Osteoblast (primary cell): ENCODE measurements around the gene MUSK. TPM values are rescaled to one million over a fixed set of nuclear protein-coding genes. Genes with fewer than 3 reads are reported as not detected.

Source experiments
- DNase-seq: peaks from one replicate; pipeline ENCODE4 v3.0.0; 2011; ENCODE audit warnings: low spot score, mixed read lengths; ENCODE audit not compliant: insufficient read length; ENCODE audit errors: missing footprints
- H2AFZ ChIP-seq: 2 replicates; pipeline ENCODE4 v1.6.0; 2011; ENCODE audit warnings: mild to moderate bottlenecking, low read length
- H3K27ac ChIP-seq: 2 replicates; pipeline ENCODE4 v1.5.1; 2011; ENCODE audit warnings: mild to moderate bottlenecking, low read depth, low read length, moderate library complexity
- H3K27me3 ChIP-seq: 2 replicates; pipeline ENCODE4 v1.6.0; 2012; ENCODE audit warnings: mild to moderate bottlenecking, control low read depth, inconsistent platforms, low read length, moderate library complexity; ENCODE audit not compliant: insufficient read depth
- H3K36me3 ChIP-seq: 2 replicates; pipeline ENCODE4 v1.5.1; 2011; ENCODE audit warnings: mild to moderate bottlenecking, low read length, control low read depth, moderate library complexity; ENCODE audit not compliant: insufficient read depth
- H3K4me1 ChIP-seq: 2 replicates; pipeline ENCODE4 v1.5.1; 2011; ENCODE audit warnings: mild to moderate bottlenecking, low read length, control low read depth, moderate library complexity; ENCODE audit not compliant: insufficient read depth
- H3K4me2 ChIP-seq: 2 replicates; pipeline ENCODE4 v1.6.0; 2011; ENCODE audit warnings: mild to moderate bottlenecking, low read length; ENCODE audit not compliant: insufficient read depth
- H3K4me3 ChIP-seq: fragments of 200-600 bp; sonication (generic); 3 replicates; pipeline ENCODE4 v1.5.1; 2012; ENCODE audit warnings: mild to moderate bottlenecking, low read length, inconsistent platforms; ENCODE audit not compliant: insufficient read depth
- H3K79me2 ChIP-seq: 2 replicates; pipeline ENCODE4 v1.6.0; 2012; ENCODE audit warnings: mild to moderate bottlenecking, low read length, control low read depth, inconsistent platforms; ENCODE audit not compliant: insufficient read depth
- H3K9me3 ChIP-seq: 2 replicates; pipeline ENCODE4 v1.5.1; 2011; ENCODE audit warnings: low read depth, low read length, control low read depth
- H4K20me1 ChIP-seq: 2 replicates; pipeline ENCODE4 v1.6.0; 2012; ENCODE audit warnings: mild to moderate bottlenecking, low read length, control low read depth; ENCODE audit not compliant: insufficient read depth
- CTCF ChIP-seq: IDR thresholded peaks from 2 replicates; pipeline ENCODE4 v1.5.1; 2011; ENCODE audit warnings: mild to moderate bottlenecking, low read depth, low read length, moderate library complexity; ENCODE audit errors: extremely low read depth
- total RNA-seq: library from RNA; depleted of rRNA; stranded (reverse); fragments of >200 nt; gene quantifications from 2 replicates; pipeline ENCODE4 v1.2.3, GENCODE V29; 2012

MUSK gene
- total RNA-seq, 1 donor: under 0.01 TPM

- Histone ChIP-seq H3K27me3 (no peaks in the 10 kb centered on the region), H3K27ac (peak overlapping the region; percentile 73), H2AFZ (no peak overlapping the region), H4K20me1 (no peaks in the 10 kb centered on the region), H3K4me3 (no peak overlapping the region), H3K4me2 (no peak overlapping the region), H3K36me3 (no peaks in the 10 kb centered on the region), H3K4me1 (peaks cover 32% of the 10 kb centered on the region), H3K79me2 (no peaks in the 10 kb centered on the region), H3K9me3 (no peaks in the 10 kb centered on the region)
- TF ChIP-seq CTCF: no peak
- DNase-seq: no peak
These were observed 173.6 kb downstream of the MUSK start for GRCh38 chr9:110842169-110842568.

GRCh38 chr9:110842986-110843385, 174.4 kb downstream of the MUSK start:
- Histone ChIP-seq H3K27ac (peak overlapping the region; percentile 73), H3K36me3 (no peaks in the 10 kb centered on the region), H4K20me1 (no peaks in the 10 kb centered on the region), H3K4me2 (peak overlapping the region; percentile 5), H3K27me3 (no peaks in the 10 kb centered on the region), H3K9me3 (no peaks in the 10 kb centered on the region), H3K4me1 (peaks cover 32% of the 10 kb centered on the region), H3K79me2 (no peaks in the 10 kb centered on the region), H2AFZ (no peak overlapping the region), H3K4me3 (no peak overlapping the region)
- no peak for DNase-seq
- no peak for TF ChIP-seq CTCF

- H4K20me1 ChIP-seq: no peaks in the 10 kb centered on the region
- peaks cover 41% of the 10 kb centered on the region for H3K4me1 ChIP-seq
- H3K4me2 ChIP-seq: no peak overlapping the region
- H3K36me3 ChIP-seq: no peaks in the 10 kb centered on the region
- no peak for TF ChIP-seq CTCF
- H3K9me3 ChIP-seq: no peaks in the 10 kb centered on the region
- no peaks in the 10 kb centered on the region for H3K27me3 ChIP-seq
- no peak for DNase-seq
- H3K4me3 ChIP-seq: no peak overlapping the region
- no peaks in the 10 kb centered on the region for H3K79me2 ChIP-seq
- no peak overlapping the region for H2AFZ ChIP-seq
- peak overlapping the region; percentile 73 for H3K27ac ChIP-seq
These were observed 175.5 kb downstream of the MUSK start for GRCh38 chr9:110844121-110844520.

- H3K9me3 ChIP-seq: no peaks in the 10 kb centered on the region
- no peaks in the 10 kb centered on the region for H3K27me3 ChIP-seq
- no peaks in the 10 kb centered on the region for H4K20me1 ChIP-seq
- no peak overlapping the region for H2AFZ ChIP-seq
- no peak overlapping the region for H3K27ac ChIP-seq
- peaks cover 41% of the 10 kb centered on the region for H3K4me1 ChIP-seq
- H3K79me2 ChIP-seq: no peaks in the 10 kb centered on the region
- TF ChIP-seq CTCF: no peak
- no peak overlapping the region for H3K4me3 ChIP-seq
- H3K4me2 ChIP-seq: no peak overlapping the region
- DNase-seq: no peak
- no peaks in the 10 kb centered on the region for H3K36me3 ChIP-seq
These were observed 177.6 kb downstream of the MUSK start for GRCh38 chr9:110846215-110846614.
